PC-3 (cell line): ENCODE results near the gene MEF2B.

Experiments used
- CTCF ChIP-seq: fragments of 300-600 bp; sonication (generic); conservative IDR thresholded peaks from 2 replicates; pipeline ENCODE4 v1.5.1; 2017; ENCODE audit warnings: antibody characterized with exemption, low read depth, mild to moderate bottlenecking, low read length
- EZH2 ChIP-seq: fragments of 300-600 bp; sonication (generic); IDR thresholded peaks from one replicate; pipeline ENCODE4 v1.6.1; 2017; ENCODE audit warnings: antibody characterized with exemption, mild to moderate bottlenecking, low read length; ENCODE audit not compliant: unreplicated experiment
- EZH2phosphoT487 ChIP-seq: fragments of 300-600 bp; sonication (generic); IDR thresholded peaks from 2 replicates; pipeline ENCODE4 v1.6.1; 2018; ENCODE audit warnings: mild to moderate bottlenecking, antibody characterized with exemption, low read length, borderline replicate concordance

DNA sequence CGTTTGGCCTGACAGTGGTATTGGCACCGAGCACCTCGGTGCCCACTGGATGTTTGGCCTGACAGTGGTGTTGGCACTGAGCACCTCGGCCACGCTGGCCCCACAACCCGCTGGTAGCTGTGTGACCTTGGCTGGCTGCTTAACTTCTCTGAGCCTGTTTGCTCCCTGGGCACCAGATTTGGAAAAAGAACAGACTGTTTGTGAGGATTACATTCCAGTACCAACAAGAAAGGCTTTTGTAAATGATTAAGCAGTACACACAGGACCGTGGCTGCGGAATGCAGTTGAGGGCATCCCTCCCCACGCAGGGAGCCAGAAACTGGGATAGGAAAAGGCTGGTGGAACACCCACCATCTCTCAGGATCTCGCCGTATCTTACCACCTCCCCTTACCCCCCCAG, 74.4 kb downstream of the MEF2B start:
- no peak for TF ChIP-seq CTCF
- no peak for TF ChIP-seq EZH2phosphoT487
- TF ChIP-seq EZH2: no peak
